H1 (cell line): ENCODE data around the gene LTBP1. TPM values are rescaled to one million over a fixed set of nuclear protein-coding genes. Genes with fewer than 3 reads are reported as not detected.

ENCODE experiments used
- CTCF ChIA-PET: fragments of 300-600 bp; sonication (Branson Sonifier 250); formaldehyde crosslinking; loops from one replicate; lab custom pipeline; 2021; ENCODE audit not compliant: partially characterized antibody; lab: Charles Lee
- POLR2A ChIA-PET: fragments of 300-600 bp; sonication (Branson Sonifier 250); formaldehyde crosslinking; loops from one replicate; lab custom pipeline; 2021; ENCODE audit warnings: inconsistent platforms; ENCODE audit not compliant: partially characterized antibody; lab: Charles Lee
- DNase-seq, 2 experiments: peaks; one replicate each; pipeline versions ENCODE4 v3.0.0 to v3.0.0-alpha.2; 2010 to 2022; ENCODE audit warnings: low spot score in 2 of 2, low read depth in 1 of 2, mixed read lengths in 1 of 2
- FAIRE-seq: peaks from 2 replicates; lab custom pipeline; 2011; peaks lifted over from hg19 to GRCh38; lab: Jason Lieb, UNC
- H2AFZ ChIP-seq: 2 replicates; pipeline ENCODE4 v1.8.1; 2012; ENCODE audit warnings: low read length, inconsistent platforms
- H2AK5ac ChIP-seq: 2 replicates; pipeline ENCODE4 v1.6.1; 2013; ENCODE audit warnings: low read depth, low read length
- H2BK120ac ChIP-seq: replicated peaks from 2 replicates; pipeline ENCODE3; 2013; ENCODE audit warnings: low read depth, low read length, inconsistent platforms
- H2BK12ac ChIP-seq: 2 replicates; pipeline ENCODE4 v1.6.1; 2013; ENCODE audit warnings: low read depth, low read length
- H2BK15ac ChIP-seq: 2 replicates; pipeline ENCODE4 v1.6.1; 2013; ENCODE audit warnings: low read length
- H2BK20ac ChIP-seq: 2 replicates; pipeline ENCODE4 v1.6.1; 2013; ENCODE audit warnings: low read length
- H2BK5ac ChIP-seq: 2 replicates; pipeline ENCODE4 v1.6.1; 2013; ENCODE audit warnings: low read depth, low read length
- H3K14ac ChIP-seq: 2 replicates; pipeline ENCODE4 v1.6.1; 2013; ENCODE audit warnings: inconsistent platforms; ENCODE audit not compliant: insufficient read length
- H3K18ac ChIP-seq: 2 replicates; pipeline ENCODE4 v1.6.1; 2013; ENCODE audit warnings: low read length; ENCODE audit errors: extremely low read depth
- H3K23ac ChIP-seq: 2 replicates; pipeline ENCODE4 v1.6.1; 2013; ENCODE audit warnings: inconsistent platforms; ENCODE audit not compliant: insufficient read length
- H3K23me2 ChIP-seq: 2 replicates; pipeline ENCODE4 v1.6.1; 2013; ENCODE audit warnings: low read depth, low read length
- H3K27ac ChIP-seq: 2 replicates; pipeline ENCODE4 v1.6.1; 2011; ENCODE audit warnings: low read depth, low read length, inconsistent platforms
- H3K27me3 ChIP-seq, 4 experiments: replicated peaks in 1 of 4; 1 replicate in 1 of 4; 2 replicates in 3 of 4; pipeline versions ENCODE4 v1.6.1 to v1.8.1; 2011 to 2013; ENCODE audit warnings: low read length in 3 of 4, mild to moderate bottlenecking in 3 of 4, inconsistent platforms in 2 of 4, mixed read lengths in 2 of 4, moderate library complexity in 1 of 4; ENCODE audit not compliant: control insufficient read depth in 3 of 4, insufficient read depth in 3 of 4; ENCODE audit errors: extremely low read depth in 1 of 4
- H3K36me3 ChIP-seq, 4 experiments: 2 replicates each; pipeline versions ENCODE4 v1.6.1 to v1.8.1; 2011 to 2013; ENCODE audit warnings: mild to moderate bottlenecking in 4 of 4, low read length in 3 of 4, moderate library complexity in 2 of 4, control low read depth in 1 of 4, inconsistent platforms in 1 of 4; ENCODE audit not compliant: insufficient read depth in 4 of 4, control insufficient read depth in 2 of 4
- H3K4ac ChIP-seq: replicated peaks from 2 replicates; pipeline ENCODE3; 2013; ENCODE audit warnings: low read length, low read depth, mixed read lengths, inconsistent platforms; ENCODE audit not compliant: insufficient read length
- H3K4me1 ChIP-seq, 4 experiments: replicated peaks in 1 of 4; 1 replicate in 1 of 4; 2 replicates in 3 of 4; pipeline versions ENCODE4 v1.6.1 to v1.8.1; 2011 to 2013; ENCODE audit warnings: low read length in 3 of 4, inconsistent platforms in 2 of 4, mixed read lengths in 1 of 4; ENCODE audit not compliant: insufficient read depth in 4 of 4, control insufficient read depth in 3 of 4
- H3K4me2 ChIP-seq, 2 experiments: 2 replicates each; pipeline versions ENCODE4 v1.6.1 to v1.8.1; 2011 to 2013; ENCODE audit warnings: low read depth in 2 of 2, low read length in 2 of 2, control low read depth in 1 of 2, inconsistent platforms in 1 of 2, mild to moderate bottlenecking in 1 of 2; ENCODE audit not compliant: insufficient read depth in 1 of 2
- H3K4me3 ChIP-seq, 4 experiments: fragments of 200-600, 300-600 bp in 1 of 4; sonication (generic), shearing (Covaris generic), sonication (Bioruptor Twin) in 1 of 4; 2 replicates each; pipeline versions ENCODE4 v1.5.1 to v1.8.1; 2011 to 2016; ENCODE audit warnings: low read length in 4 of 4, low read depth in 3 of 4, control low read depth in 2 of 4, inconsistent platforms in 2 of 4, mild to moderate bottlenecking in 2 of 4, mixed read lengths in 1 of 4, moderate library complexity in 1 of 4; ENCODE audit not compliant: insufficient read depth in 2 of 4; ENCODE audit errors: extremely low read depth in 1 of 4
- H3K56ac ChIP-seq: replicated peaks from 2 replicates; pipeline ENCODE3; 2013; ENCODE audit warnings: low read depth, mild to moderate bottlenecking, mixed read lengths, low read length, inconsistent platforms; ENCODE audit not compliant: insufficient read length
- H3K79me1 ChIP-seq: 2 replicates; pipeline ENCODE4 v1.6.1; 2013; ENCODE audit warnings: low read depth, low read length, control low read depth
- H3K79me2 ChIP-seq, 2 experiments: 2 replicates each; pipeline versions ENCODE4 v1.6.1 to v1.8.1; 2012 to 2013; ENCODE audit warnings: low read length in 2 of 2, mild to moderate bottlenecking in 2 of 2, inconsistent platforms in 1 of 2; ENCODE audit not compliant: insufficient read depth in 2 of 2, control insufficient read depth in 1 of 2
- H3K9ac ChIP-seq, 4 experiments: replicated peaks in 1 of 4; 1 replicate in 1 of 4; 2 replicates in 3 of 4; pipeline versions ENCODE4 v1.6.1 to v1.8.1; 2011 to 2013; ENCODE audit warnings: low read depth in 3 of 4, low read length in 3 of 4, control low read depth in 2 of 4, mild to moderate bottlenecking in 2 of 4, moderate library complexity in 2 of 4, inconsistent platforms in 1 of 4; ENCODE audit errors: extremely low read depth in 1 of 4
- H3K9me3 ChIP-seq, 2 experiments: 2 replicates each; pipeline versions ENCODE4 v1.6.1 to v1.8.1; 2012 to 2013; ENCODE audit warnings: mild to moderate bottlenecking in 2 of 2, moderate library complexity in 2 of 2, control low read depth in 1 of 2, inconsistent platforms in 1 of 2, low read depth in 1 of 2, low read length in 1 of 2, mixed read lengths in 1 of 2; ENCODE audit not compliant: insufficient read depth in 2 of 2
- H4K20me1 ChIP-seq, 2 experiments: replicated peaks in 1 of 2; 2 replicates each; pipeline versions ENCODE3 to v1.8.1; 2011 to 2013; ENCODE audit warnings: inconsistent platforms in 2 of 2, low read length in 2 of 2, mild to moderate bottlenecking in 1 of 2; ENCODE audit not compliant: insufficient read depth in 2 of 2, control insufficient read depth in 1 of 2
- H4K5ac ChIP-seq: 2 replicates; pipeline ENCODE4 v1.6.1; 2013; ENCODE audit warnings: low read length, low read depth, mixed read lengths, inconsistent platforms; ENCODE audit not compliant: insufficient read length
- H4K8ac ChIP-seq: 2 replicates; pipeline ENCODE4 v1.8.0; 2013; ENCODE audit warnings: mild to moderate bottlenecking, moderate library complexity, low read length, inconsistent platforms; ENCODE audit not compliant: insufficient read depth; ENCODE audit errors: extremely low read depth
- H4K91ac ChIP-seq: replicated peaks from 2 replicates; pipeline ENCODE3; 2013; ENCODE audit warnings: low read length, mixed read lengths, inconsistent platforms; ENCODE audit not compliant: insufficient read length
- CBX8 ChIP-seq: fragments of 300-800, 300-1000 bp; sonication (generic); IDR thresholded peaks from 2 replicates; pipeline ENCODE4 v1.7.1; 2016; ENCODE audit warnings: low read depth, low read length, borderline replicate concordance
- EP300 ChIP-seq, 2 experiments: IDR thresholded peaks; 1 replicate in 1 of 2; 2 replicates in 1 of 2; pipeline ENCODE4 v1.6.1; 2011 to 2012; ENCODE audit warnings: low read depth in 2 of 2, low read length in 2 of 2, mild to moderate bottlenecking in 2 of 2, borderline replicate concordance in 1 of 2, inconsistent platforms in 1 of 2, moderate library complexity in 1 of 2
- POU5F1 ChIP-seq: IDR thresholded peaks from 2 replicates; pipeline ENCODE4 v1.6.1; 2011; ENCODE audit warnings: low read depth, mild to moderate bottlenecking, low read length, moderate library complexity
- SP1 ChIP-seq: IDR thresholded peaks from 2 replicates; pipeline ENCODE4 v1.6.1; 2011; ENCODE audit warnings: low read depth, low read length
- SP2 ChIP-seq: IDR thresholded peaks from 2 replicates; pipeline ENCODE4 v1.6.1; 2012; ENCODE audit warnings: mild to moderate bottlenecking, low read length, inconsistent platforms
- TCF12 ChIP-seq: IDR thresholded peaks from 2 replicates; pipeline ENCODE4 v1.6.1; 2011; ENCODE audit warnings: low read depth, mild to moderate bottlenecking, low read length
- WGBS, 2 experiments: shearing (Covaris generic) in 1 of 2; methylation state at CpG; one replicate each; pipeline versions ENCODE4 v1.1.6 to v1.1.7; 2013 to 2015; ENCODE audit warnings: low lambda C conversion rate in 2 of 2, mixed read lengths in 2 of 2, inconsistent platforms in 1 of 2, low coverage in 1 of 2, missing lambda C conversion rate in 1 of 2; ENCODE audit not compliant: insufficient replicate concordance in 2 of 2, insufficient coverage in 1 of 2, insufficient read length in 1 of 2; ENCODE audit errors: extremely low coverage in 1 of 2, missing lambda C conversion rate in 1 of 2; 5-methylcytosine and 5-hydroxymethylcytosine counted together
- polyA plus RNA-seq, 7 experiments: library from polyadenylated mRNA; depleted of rRNA in 3 of 7; stranded (reverse) in 5 of 7; unstranded in 2 of 7; fragments of >200 nt in 5 of 7; fragments of 200-250 nt in 2 of 7; gene quantifications; 1 replicate in 5 of 7; 2 replicates in 1 of 7; 4 replicates in 1 of 7; pipeline versions ENCODE4 v1.2.1 to v1.2.3, GENCODE V29; 2011 to 2013; ENCODE audit warnings: missing spikeins in 2 of 7, mixed read lengths in 2 of 7
- total RNA-seq: library from RNA; stranded (reverse); fragmentation: NEBNext Ultra II Directional; extraction: Animal tissue kit (Norgen Biotek cat#: 25700); gene quantifications from 2 replicates; pipeline ENCODE4 v1.2.1, GENCODE V29; 2021

Gene LTBP1
- total and polyA plus RNA-seq, 2 of the 8 experiments (the other 6 are each of a cell fraction or from before 2014, with no cell fraction given) = 15.4 to 24.7 TPM

- no peak overlapping the region for H3K18ac ChIP-seq
- no peak overlapping the region for H3K23ac ChIP-seq
- H3K27ac ChIP-seq = no peak overlapping the region
- no peak overlapping the region for H4K91ac ChIP-seq
- no peaks in the 10 kb centered on the region for H3K79me1 ChIP-seq
- H3K4me2 ChIP-seq = no peak overlapping the region
- H3K4me3 ChIP-seq = no peak overlapping the region
- no peak overlapping the region; the same call in 1 of the 2 replicates for H2AK5ac ChIP-seq
- no peak overlapping the region for H3K56ac ChIP-seq
- no peaks in the 10 kb centered on the region for H3K36me3 ChIP-seq
- no peak overlapping the region for H3K4ac ChIP-seq
- H4K8ac ChIP-seq = no peak overlapping the region
- H3K23me2 ChIP-seq = no peaks in the 10 kb centered on the region
- WGBS, 2 experiments = 95% methylated on average over 1 of the region's 1 CpG; no CpG with 5 or more reads in 1 of the 2 experiments
- H2BK12ac ChIP-seq = no peak overlapping the region
- no peaks in the 10 kb centered on the region for H4K20me1 ChIP-seq
- TF ChIP-seq CBX8 (no peak), EP300 (IDR thresholded peaks at IDR 0.05; ENCODE audit: borderline replicate concordance in 1 of 2, low read depth in 2 of 2, low read length in 2 of 2) (no peak), SP1 (no peak), SP2 (no peak), POU5F1 (no peak), TCF12 (no peak)
- POLR2A ChIA-PET = no interaction called here
- H2BK20ac ChIP-seq = no peak overlapping the region
- CTCF ChIA-PET = interaction anchor here (0.6 kb wide), 1 partner anchor 9 kb away, joined by 3 read pairs; no protein-coding TSS in a partner anchor
- no peaks in the 10 kb centered on the region for H3K79me2 ChIP-seq
- H2BK15ac ChIP-seq = no peak overlapping the region
- H3K9me3 ChIP-seq = no peaks in the 10 kb centered on the region
- FAIRE-seq (no peak), DNase-seq (no peak)
- H3K27me3 ChIP-seq = no peaks in the 10 kb centered on the region
- H3K9ac ChIP-seq = peak overlapping the region in 1 of 4 experiments; percentile 9; a peak in 1 of 7 replicates
- no peak overlapping the region for H2AFZ ChIP-seq
- no peaks in the 10 kb centered on the region; a peak in 2 of 7 replicates for H3K4me1 ChIP-seq
- H4K5ac ChIP-seq = no peak overlapping the region
- H2BK120ac ChIP-seq = no peak overlapping the region
- H2BK5ac ChIP-seq = no peak overlapping the region
- H3K14ac ChIP-seq = no peak overlapping the region
These were observed 62.0 kb downstream of the LTBP1 start for GRCh38 chr2:33008716-33009115.
